HG02678 (cell line): ENCODE data around the gene HDHD2.
"Not testable (repeated sequence)": the region's sequence is repeated elsewhere in the genome, so short reads cannot be mapped to it uniquely, and the experiment has no call there.

Experiments used
- ATAC-seq: cut with Tn5 transposase; IDR thresholded peaks from one replicate; pipeline ENCODE4 v1.9.1; 2021; ENCODE audit warnings: mild to moderate bottlenecking, moderate library complexity; ENCODE audit not compliant: unreplicated experiment

The HDHD2 gene, protein sequence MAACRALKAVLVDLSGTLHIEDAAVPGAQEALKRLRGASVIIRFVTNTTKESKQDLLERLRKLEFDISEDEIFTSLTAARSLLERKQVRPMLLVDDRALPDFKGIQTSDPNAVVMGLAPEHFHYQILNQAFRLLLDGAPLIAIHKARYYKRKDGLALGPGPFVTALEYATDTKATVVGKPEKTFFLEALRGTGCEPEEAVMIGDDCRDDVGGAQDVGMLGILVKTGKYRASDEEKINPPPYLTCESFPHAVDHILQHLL

GRCh38 chr18:47150029-47150823 lies at the start of gene HDHD2:
HDHD2 (minus strand) TSS chr18:47150500; CDS start chr18:47136439, 14,061 bp downstream.
- peak; percentile 94 for ATAC-seq

GRCh38 chr18:47195961-47196360 lies 45.7 kb upstream of the HDHD2 start:
- not testable (repeated sequence) for ATAC-seq

DNA sequence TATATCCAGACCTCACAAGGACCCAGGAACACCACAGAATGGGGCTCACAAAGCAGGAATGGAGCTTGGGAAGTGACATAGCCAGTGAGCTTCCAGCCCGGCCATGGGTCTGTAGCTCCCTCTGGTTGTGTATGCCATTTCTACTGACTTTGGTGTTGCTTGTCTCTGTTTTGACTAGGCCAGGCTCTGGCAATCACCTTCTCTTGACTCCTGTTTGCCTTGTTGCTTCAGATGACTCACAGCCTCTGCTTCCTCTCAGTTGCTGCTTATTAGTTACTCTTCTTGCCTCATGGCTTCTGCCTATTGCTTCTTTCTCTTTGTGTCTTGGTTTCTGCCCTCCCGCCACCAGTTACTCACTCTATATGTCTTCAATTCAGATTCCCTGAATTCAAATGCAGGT lies 41.7 kb upstream of the HDHD2 start:
- ATAC-seq: no peak

DNA sequence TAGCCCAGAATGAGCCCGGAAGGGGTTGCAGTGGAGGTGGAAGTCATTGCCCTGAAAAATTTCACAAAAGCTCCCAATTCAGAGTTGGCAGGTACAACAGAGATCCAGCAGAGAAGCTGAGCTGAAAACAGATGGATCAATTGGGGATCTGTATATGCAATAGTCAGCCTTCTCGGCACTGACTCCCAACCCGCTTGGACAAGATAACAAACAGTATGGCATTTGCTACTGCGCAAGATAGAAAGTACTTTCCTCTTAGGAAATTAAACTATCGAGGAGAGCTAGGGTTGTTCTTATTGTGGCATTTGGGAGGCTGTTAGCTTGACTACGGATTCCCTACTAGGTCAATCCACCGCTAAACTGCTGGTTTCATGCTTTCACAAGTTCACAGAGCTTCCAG lies 37.4 kb upstream of the HDHD2 start:
- ATAC-seq: no peak

DNA sequence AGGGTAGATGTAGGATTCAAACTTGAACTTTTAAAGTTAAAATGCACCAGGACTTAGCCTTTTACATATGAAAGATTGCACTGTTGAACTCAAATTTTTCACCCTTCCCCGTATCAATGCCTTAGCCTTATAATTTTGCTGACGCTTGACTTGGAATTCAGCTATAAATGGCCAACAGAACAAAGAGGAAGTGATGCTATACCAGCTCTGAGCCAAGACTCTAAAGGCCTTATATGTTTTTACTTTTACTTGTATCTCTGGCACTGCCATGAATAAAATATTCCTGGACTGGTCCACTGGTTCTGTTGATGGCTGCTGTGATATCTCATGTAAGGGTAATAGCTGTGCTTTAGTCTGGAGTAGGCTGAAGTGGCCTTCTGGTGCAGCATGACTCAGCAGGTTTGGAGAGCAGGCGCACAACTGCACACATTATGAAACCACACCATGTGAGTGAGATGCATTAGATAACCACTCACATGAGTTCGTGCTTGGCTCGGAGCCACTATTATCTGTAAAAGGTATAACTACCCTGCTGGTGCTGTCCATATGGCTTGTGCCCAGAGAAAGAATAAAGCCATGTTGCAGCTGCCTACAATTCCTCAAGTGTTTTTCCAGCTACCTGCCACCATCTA lies 34.2 kb upstream of the HDHD2 start:
- no peak for ATAC-seq

- not testable (repeated sequence) for ATAC-seq
These were observed 31.9 kb upstream of the HDHD2 start for GRCh38 chr18:47182156-47182555.

DNA sequence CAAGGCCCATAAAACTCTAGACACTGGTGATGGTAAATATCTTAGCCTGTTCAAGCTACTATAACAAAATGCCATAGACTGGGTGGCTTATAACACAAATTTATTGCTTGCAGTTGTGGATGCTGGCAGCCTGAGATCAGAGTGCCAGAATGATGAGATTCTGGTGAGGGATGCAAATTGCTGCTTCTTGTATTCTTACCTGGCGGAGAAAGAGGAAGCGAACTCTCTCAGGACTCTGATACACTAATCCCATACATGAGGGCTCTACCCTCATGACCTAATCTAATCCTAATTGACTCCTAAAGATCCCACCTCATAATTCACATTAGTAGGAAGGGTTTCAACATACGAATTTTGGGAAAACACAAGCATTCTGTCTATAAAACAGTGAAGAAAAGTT lies 30.5 kb upstream of the HDHD2 start:
- no peak for ATAC-seq

- no peak for ATAC-seq
These were observed 29.2 kb upstream of the HDHD2 start for GRCh38 chr18:47179520-47179919.

- ATAC-seq: peak; percentile 94
These were observed 25.7 kb upstream of the HDHD2 start, which contains the start of gene IER3IP1 for GRCh38 chr18:47175898-47176575. IER3IP1 (minus strand) TSS chr18:47176364; CDS start chr18:47176277, 87 bp downstream.

GRCh38 chr18:47175283-47175897 lies 25.1 kb upstream of the HDHD2 start:
- peak; percentile 11 for ATAC-seq

DNA sequence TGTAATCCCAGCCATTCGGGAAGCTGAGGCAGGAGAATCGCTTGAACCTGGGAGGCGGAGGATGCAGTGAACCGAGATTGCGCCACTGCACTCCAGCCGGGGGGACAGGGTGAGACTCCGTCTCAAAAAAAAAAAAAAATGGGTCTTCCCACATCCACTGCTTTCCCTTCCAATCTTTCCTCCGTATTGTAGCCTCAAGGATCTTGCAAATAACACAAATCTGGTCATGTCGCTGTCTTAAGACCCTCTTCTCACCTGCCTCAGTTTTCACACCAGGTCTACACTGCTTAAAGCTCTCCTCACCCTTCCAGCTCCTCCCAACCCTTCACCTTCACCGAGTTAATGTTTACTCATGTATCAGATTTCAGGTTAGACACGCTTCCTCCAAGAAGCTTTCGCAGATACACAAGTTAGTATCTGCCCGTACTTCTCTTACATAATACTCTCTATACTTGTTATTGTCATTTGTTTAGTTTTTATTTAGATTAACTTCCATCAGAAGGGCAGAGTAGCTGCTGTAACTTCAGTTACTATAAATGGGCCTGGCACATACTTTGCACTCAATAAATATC lies 24.3 kb upstream of the HDHD2 start:
- ATAC-seq: no peak

GRCh38 chr18:47172476-47172875 lies 22.2 kb upstream of the HDHD2 start:
- ATAC-seq: no peak

- no peak for ATAC-seq
These were observed 18.6 kb upstream of the HDHD2 start for GRCh38 chr18:47168913-47169312.

DNA sequence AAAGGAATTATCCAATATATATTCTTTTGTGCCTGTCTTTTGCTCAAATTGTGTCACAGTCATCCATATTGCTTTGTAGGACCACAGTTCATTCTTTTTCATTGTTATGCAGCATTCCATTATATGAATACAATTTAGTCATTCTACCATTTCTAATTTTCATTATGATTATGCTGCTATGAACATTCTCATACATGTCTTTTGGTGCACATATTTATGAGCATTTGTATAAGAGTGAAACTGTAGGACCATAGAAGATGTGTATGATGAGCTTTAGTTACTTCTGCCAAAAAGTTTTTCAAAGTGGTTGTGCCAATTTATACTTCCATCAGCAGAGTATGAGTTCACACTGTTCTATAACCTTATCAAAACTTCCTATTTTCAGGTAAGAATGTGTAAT lies 18.2 kb upstream of the HDHD2 start:
- no peak for ATAC-seq

DNA sequence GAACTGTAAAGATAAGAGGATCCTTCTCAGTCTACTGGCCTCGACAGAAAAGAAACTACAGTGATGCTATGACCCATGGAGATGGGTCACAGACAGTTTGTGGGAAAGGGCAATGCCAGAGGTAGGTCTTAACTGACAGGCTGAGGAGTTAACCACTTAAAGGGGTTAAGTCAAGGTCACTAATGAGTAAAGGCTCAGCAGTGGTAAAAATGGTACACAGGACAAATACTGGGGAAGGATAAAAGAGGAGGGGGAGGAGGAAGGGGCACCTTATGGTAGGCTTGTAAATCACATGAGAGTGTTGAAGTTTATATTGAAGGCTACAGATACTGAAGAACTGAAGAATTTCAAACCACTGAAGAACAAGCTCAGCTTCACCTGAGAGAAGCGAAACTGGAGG lies 16.0 kb upstream of the HDHD2 start:
- ATAC-seq: no peak

DNA sequence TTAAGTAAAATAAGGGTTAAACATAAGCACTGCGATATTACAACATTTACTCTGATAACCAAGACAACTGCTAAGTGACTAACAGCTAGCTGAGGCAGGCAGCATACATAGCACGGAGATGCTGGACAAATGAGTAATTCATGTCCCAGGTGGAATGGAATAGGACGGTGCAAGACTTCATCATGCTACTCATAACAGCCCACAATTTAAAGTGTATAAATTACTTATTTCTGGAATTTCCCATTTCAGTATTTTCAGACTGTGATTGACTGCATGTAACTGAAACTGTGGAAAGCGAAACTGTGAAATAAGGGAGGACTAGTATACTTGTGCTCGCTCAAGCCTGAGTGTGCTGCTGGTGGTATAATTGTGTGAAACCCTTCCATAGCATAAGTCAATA lies 12.9 kb upstream of the HDHD2 start:
- peak; percentile 83 for ATAC-seq

- no peak for ATAC-seq
These were observed 10.0 kb upstream of the HDHD2 start for GRCh38 chr18:47160256-47160655.

DNA sequence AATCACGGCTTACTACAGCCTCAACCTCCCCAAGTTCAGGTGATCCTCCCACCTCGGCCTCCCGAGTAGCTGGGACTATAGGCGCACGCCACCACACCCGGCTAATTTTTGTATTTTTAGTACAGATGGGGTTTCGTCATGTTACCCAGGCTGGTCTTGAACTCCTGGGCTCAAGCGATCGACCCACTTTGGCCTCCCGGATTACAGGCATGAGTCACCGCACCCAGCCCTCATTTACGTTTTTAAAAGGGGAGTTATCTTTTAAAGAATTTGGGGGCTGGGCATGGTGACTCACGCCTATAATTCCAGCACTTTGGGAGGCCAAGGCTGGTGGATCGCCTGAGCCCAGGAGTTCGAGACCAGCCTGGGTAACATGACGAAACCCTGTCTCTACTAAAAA lies 8.1 kb upstream of the HDHD2 start:
- not testable (repeated sequence) for ATAC-seq

DNA sequence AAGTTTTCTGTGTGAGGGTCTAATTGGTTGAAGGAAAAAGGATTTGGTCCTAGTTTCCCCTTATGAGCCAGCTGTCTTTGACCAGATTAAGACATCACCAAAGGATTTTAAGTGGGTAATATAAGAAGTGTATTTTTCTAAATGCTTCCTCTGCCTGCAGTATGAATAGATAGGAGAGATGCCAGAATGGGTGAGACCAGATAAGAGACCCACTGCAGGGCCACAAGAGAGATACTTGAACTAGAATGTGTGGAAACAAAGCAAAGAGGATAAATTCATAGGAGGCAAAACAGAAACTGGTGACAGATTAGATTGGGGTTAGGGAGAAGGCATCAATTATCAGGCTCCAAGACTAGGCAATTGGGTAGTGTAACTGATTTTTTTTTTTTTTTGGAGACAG lies 1.1 kb upstream of the HDHD2 start:
- ATAC-seq: no peak

- ATAC-seq: peak; percentile 3
These were observed 595 bp upstream of the HDHD2 start for GRCh38 chr18:47150824-47151366.
